H1 (cell line): ENCODE data around the gene SCAPER. TPM values are rescaled to one million over a fixed set of nuclear protein-coding genes. Genes with fewer than 3 reads are reported as not detected.

Experiments
- CTCF ChIA-PET: fragments of 300-600 bp; sonication (Branson Sonifier 250); formaldehyde crosslinking; loops from one replicate; lab custom pipeline; 2021; ENCODE audit not compliant: partially characterized antibody; lab: Charles Lee
- POLR2A ChIA-PET: fragments of 300-600 bp; sonication (Branson Sonifier 250); formaldehyde crosslinking; loops from one replicate; lab custom pipeline; 2021; ENCODE audit warnings: inconsistent platforms; ENCODE audit not compliant: partially characterized antibody; lab: Charles Lee
- DNase-seq, 2 experiments: peaks; one replicate each; pipeline versions ENCODE4 v3.0.0 to v3.0.0-alpha.2; 2010 to 2022; ENCODE audit warnings: low spot score in 2 of 2, low read depth in 1 of 2, mixed read lengths in 1 of 2
- FAIRE-seq: peaks from 2 replicates; lab custom pipeline; 2011; peaks lifted over from hg19 to GRCh38; lab: Jason Lieb, UNC
- H2AFZ ChIP-seq: 2 replicates; pipeline ENCODE4 v1.8.1; 2012; ENCODE audit warnings: low read length, inconsistent platforms
- H2AK5ac ChIP-seq: 2 replicates; pipeline ENCODE4 v1.6.1; 2013; ENCODE audit warnings: low read depth, low read length
- H2BK120ac ChIP-seq: replicated peaks from 2 replicates; pipeline ENCODE3; 2013; ENCODE audit warnings: low read depth, low read length, inconsistent platforms
- H2BK12ac ChIP-seq: 2 replicates; pipeline ENCODE4 v1.6.1; 2013; ENCODE audit warnings: low read depth, low read length
- H2BK15ac ChIP-seq: 2 replicates; pipeline ENCODE4 v1.6.1; 2013; ENCODE audit warnings: low read length
- H2BK20ac ChIP-seq: 2 replicates; pipeline ENCODE4 v1.6.1; 2013; ENCODE audit warnings: low read length
- H2BK5ac ChIP-seq: 2 replicates; pipeline ENCODE4 v1.6.1; 2013; ENCODE audit warnings: low read depth, low read length
- H3K14ac ChIP-seq: 2 replicates; pipeline ENCODE4 v1.6.1; 2013; ENCODE audit warnings: inconsistent platforms; ENCODE audit not compliant: insufficient read length
- H3K18ac ChIP-seq: 2 replicates; pipeline ENCODE4 v1.6.1; 2013; ENCODE audit warnings: low read length; ENCODE audit errors: extremely low read depth
- H3K23ac ChIP-seq: 2 replicates; pipeline ENCODE4 v1.6.1; 2013; ENCODE audit warnings: inconsistent platforms; ENCODE audit not compliant: insufficient read length
- H3K23me2 ChIP-seq: 2 replicates; pipeline ENCODE4 v1.6.1; 2013; ENCODE audit warnings: low read depth, low read length
- H3K27ac ChIP-seq: 2 replicates; pipeline ENCODE4 v1.6.1; 2011; ENCODE audit warnings: low read depth, low read length, inconsistent platforms
- H3K27me3 ChIP-seq, 4 experiments: replicated peaks in 1 of 4; 1 replicate in 1 of 4; 2 replicates in 3 of 4; pipeline versions ENCODE4 v1.6.1 to v1.8.1; 2011 to 2013; ENCODE audit warnings: low read length in 3 of 4, mild to moderate bottlenecking in 3 of 4, inconsistent platforms in 2 of 4, mixed read lengths in 2 of 4, moderate library complexity in 1 of 4; ENCODE audit not compliant: control insufficient read depth in 3 of 4, insufficient read depth in 3 of 4; ENCODE audit errors: extremely low read depth in 1 of 4
- H3K36me3 ChIP-seq, 4 experiments: 2 replicates each; pipeline versions ENCODE4 v1.6.1 to v1.8.1; 2011 to 2013; ENCODE audit warnings: mild to moderate bottlenecking in 4 of 4, low read length in 3 of 4, moderate library complexity in 2 of 4, control low read depth in 1 of 4, inconsistent platforms in 1 of 4; ENCODE audit not compliant: insufficient read depth in 4 of 4, control insufficient read depth in 2 of 4
- H3K4ac ChIP-seq: replicated peaks from 2 replicates; pipeline ENCODE3; 2013; ENCODE audit warnings: low read length, low read depth, mixed read lengths, inconsistent platforms; ENCODE audit not compliant: insufficient read length
- H3K4me1 ChIP-seq, 4 experiments: replicated peaks in 1 of 4; 1 replicate in 1 of 4; 2 replicates in 3 of 4; pipeline versions ENCODE4 v1.6.1 to v1.8.1; 2011 to 2013; ENCODE audit warnings: low read length in 3 of 4, inconsistent platforms in 2 of 4, mixed read lengths in 1 of 4; ENCODE audit not compliant: insufficient read depth in 4 of 4, control insufficient read depth in 3 of 4
- H3K4me2 ChIP-seq, 2 experiments: 2 replicates each; pipeline versions ENCODE4 v1.6.1 to v1.8.1; 2011 to 2013; ENCODE audit warnings: low read depth in 2 of 2, low read length in 2 of 2, control low read depth in 1 of 2, inconsistent platforms in 1 of 2, mild to moderate bottlenecking in 1 of 2; ENCODE audit not compliant: insufficient read depth in 1 of 2
- H3K4me3 ChIP-seq, 4 experiments: fragments of 200-600, 300-600 bp in 1 of 4; sonication (generic), shearing (Covaris generic), sonication (Bioruptor Twin) in 1 of 4; 2 replicates each; pipeline versions ENCODE4 v1.5.1 to v1.8.1; 2011 to 2016; ENCODE audit warnings: low read length in 4 of 4, low read depth in 3 of 4, control low read depth in 2 of 4, inconsistent platforms in 2 of 4, mild to moderate bottlenecking in 2 of 4, mixed read lengths in 1 of 4, moderate library complexity in 1 of 4; ENCODE audit not compliant: insufficient read depth in 2 of 4; ENCODE audit errors: extremely low read depth in 1 of 4
- H3K56ac ChIP-seq: replicated peaks from 2 replicates; pipeline ENCODE3; 2013; ENCODE audit warnings: low read depth, mild to moderate bottlenecking, mixed read lengths, low read length, inconsistent platforms; ENCODE audit not compliant: insufficient read length
- H3K79me1 ChIP-seq: 2 replicates; pipeline ENCODE4 v1.6.1; 2013; ENCODE audit warnings: low read depth, low read length, control low read depth
- H3K79me2 ChIP-seq, 2 experiments: 2 replicates each; pipeline versions ENCODE4 v1.6.1 to v1.8.1; 2012 to 2013; ENCODE audit warnings: low read length in 2 of 2, mild to moderate bottlenecking in 2 of 2, inconsistent platforms in 1 of 2; ENCODE audit not compliant: insufficient read depth in 2 of 2, control insufficient read depth in 1 of 2
- H3K9ac ChIP-seq, 4 experiments: replicated peaks in 1 of 4; 1 replicate in 1 of 4; 2 replicates in 3 of 4; pipeline versions ENCODE4 v1.6.1 to v1.8.1; 2011 to 2013; ENCODE audit warnings: low read depth in 3 of 4, low read length in 3 of 4, control low read depth in 2 of 4, mild to moderate bottlenecking in 2 of 4, moderate library complexity in 2 of 4, inconsistent platforms in 1 of 4; ENCODE audit errors: extremely low read depth in 1 of 4
- H3K9me3 ChIP-seq, 2 experiments: 2 replicates each; pipeline versions ENCODE4 v1.6.1 to v1.8.1; 2012 to 2013; ENCODE audit warnings: mild to moderate bottlenecking in 2 of 2, moderate library complexity in 2 of 2, control low read depth in 1 of 2, inconsistent platforms in 1 of 2, low read depth in 1 of 2, low read length in 1 of 2, mixed read lengths in 1 of 2; ENCODE audit not compliant: insufficient read depth in 2 of 2
- H4K20me1 ChIP-seq, 2 experiments: replicated peaks in 1 of 2; 2 replicates each; pipeline versions ENCODE3 to v1.8.1; 2011 to 2013; ENCODE audit warnings: inconsistent platforms in 2 of 2, low read length in 2 of 2, mild to moderate bottlenecking in 1 of 2; ENCODE audit not compliant: insufficient read depth in 2 of 2, control insufficient read depth in 1 of 2
- H4K5ac ChIP-seq: 2 replicates; pipeline ENCODE4 v1.6.1; 2013; ENCODE audit warnings: low read length, low read depth, mixed read lengths, inconsistent platforms; ENCODE audit not compliant: insufficient read length
- H4K8ac ChIP-seq: 2 replicates; pipeline ENCODE4 v1.8.0; 2013; ENCODE audit warnings: mild to moderate bottlenecking, moderate library complexity, low read length, inconsistent platforms; ENCODE audit not compliant: insufficient read depth; ENCODE audit errors: extremely low read depth
- H4K91ac ChIP-seq: replicated peaks from 2 replicates; pipeline ENCODE3; 2013; ENCODE audit warnings: low read length, mixed read lengths, inconsistent platforms; ENCODE audit not compliant: insufficient read length
- BCL11A ChIP-seq, 2 experiments: IDR thresholded peaks; one replicate each; pipeline ENCODE4 v1.6.1; 2011; ENCODE audit warnings: low read depth in 2 of 2, low read length in 2 of 2, mild to moderate bottlenecking in 2 of 2
- MAX ChIP-seq: IDR thresholded peaks from 2 replicates; pipeline ENCODE4 v1.6.1; 2012; ENCODE audit warnings: inconsistent platforms
- POU5F1 ChIP-seq: IDR thresholded peaks from 2 replicates; pipeline ENCODE4 v1.6.1; 2011; ENCODE audit warnings: low read depth, mild to moderate bottlenecking, low read length, moderate library complexity
- RAD21 ChIP-seq, 2 experiments: IDR thresholded peaks in 1 of 2; conservative IDR thresholded peaks in 1 of 2; 2 replicates each; pipeline ENCODE4 v1.6.1; 2011; ENCODE audit warnings: low read depth in 2 of 2, low read length in 2 of 2, improper control_type of control experiment in 1 of 2, inconsistent platforms in 1 of 2, mild to moderate bottlenecking in 1 of 2, moderate library complexity in 1 of 2
- SP2 ChIP-seq: IDR thresholded peaks from 2 replicates; pipeline ENCODE4 v1.6.1; 2012; ENCODE audit warnings: mild to moderate bottlenecking, low read length, inconsistent platforms
- WGBS, 2 experiments: shearing (Covaris generic) in 1 of 2; methylation state at CpG; one replicate each; pipeline versions ENCODE4 v1.1.6 to v1.1.7; 2013 to 2015; ENCODE audit warnings: low lambda C conversion rate in 2 of 2, mixed read lengths in 2 of 2, inconsistent platforms in 1 of 2, low coverage in 1 of 2, missing lambda C conversion rate in 1 of 2; ENCODE audit not compliant: insufficient replicate concordance in 2 of 2, insufficient coverage in 1 of 2, insufficient read length in 1 of 2; ENCODE audit errors: extremely low coverage in 1 of 2, missing lambda C conversion rate in 1 of 2; 5-methylcytosine and 5-hydroxymethylcytosine counted together
- polyA plus RNA-seq, 7 experiments: library from polyadenylated mRNA; depleted of rRNA in 3 of 7; stranded (reverse) in 5 of 7; unstranded in 2 of 7; fragments of >200 nt in 5 of 7; fragments of 200-250 nt in 2 of 7; gene quantifications; 1 replicate in 5 of 7; 2 replicates in 1 of 7; 4 replicates in 1 of 7; pipeline versions ENCODE4 v1.2.1 to v1.2.3, GENCODE V29; 2011 to 2013; ENCODE audit warnings: missing spikeins in 2 of 7, mixed read lengths in 2 of 7
- total RNA-seq: library from RNA; stranded (reverse); fragmentation: NEBNext Ultra II Directional; extraction: Animal tissue kit (Norgen Biotek cat#: 25700); gene quantifications from 2 replicates; pipeline ENCODE4 v1.2.1, GENCODE V29; 2021

SCAPER gene
- total and polyA plus RNA-seq, 2 of the 8 experiments (the other 6 are each of a cell fraction or from before 2014, with no cell fraction given) = 1.6 to 6.8 TPM

- Histone ChIP-seq H4K20me1 (no peaks in the 10 kb centered on the region), H2BK5ac (no peak overlapping the region), H3K23ac (no peak overlapping the region), H2BK12ac (no peak overlapping the region), H3K4me2 (no peak overlapping the region), H2BK120ac (no peak overlapping the region), H3K4me1 (no peaks in the 10 kb centered on the region), H3K27ac (no peak overlapping the region), H2AK5ac (no peak overlapping the region), H3K14ac (no peak overlapping the region), H2AFZ (no peak overlapping the region), H3K4me3 (no peak overlapping the region), H3K23me2 (no peaks in the 10 kb centered on the region), H2BK20ac (no peak overlapping the region), H3K56ac (no peak overlapping the region), H4K5ac (no peak overlapping the region), H3K9ac (no peak overlapping the region; a peak in 1 of 7 replicates), H3K18ac (no peak overlapping the region), H4K8ac (no peak overlapping the region), H3K9me3 (no peaks in the 10 kb centered on the region), H3K36me3 (no peaks in the 10 kb centered on the region), H3K79me1 (no peaks in the 10 kb centered on the region), H4K91ac (no peak overlapping the region), H2BK15ac (no peak overlapping the region), H3K27me3 (no peaks in the 10 kb centered on the region), H3K4ac (no peak overlapping the region), H3K79me2 (no peaks in the 10 kb centered on the region)
- FAIRE-seq (no peak), DNase-seq (no peak)
- POLR2A ChIA-PET = interaction anchor here (0.6 kb wide), 1 partner anchor 12 kb away, joined by 3 read pairs; no protein-coding TSS in a partner anchor
- CTCF ChIA-PET = interaction anchor here (0.6 kb wide), 1 partner anchor 560 kb away, joined by 3 read pairs; no protein-coding TSS in a partner anchor
- TF ChIP-seq RAD21 (IDR thresholded peaks at IDR 0.05 in 1 of 2, conservative IDR thresholded peaks at IDR 0.05 in 1 of 2; ENCODE audit: low read depth in 2 of 2, low read length in 2 of 2) (0 out of 4 replicates have a peak, but pooled peaks of 1 of the 2 experiments have one; percentile 6), MAX (no peak), POU5F1 (no peak), SP2 (no peak), BCL11A (IDR thresholded peaks at IDR 0.05; ENCODE audit: low read depth in 2 of 2, low read length in 2 of 2) (no peak)
- 93% methylated on average over 5 of the region's 7 CpGs; no CpG with 5 or more reads in 1 of the 2 experiments for WGBS, 2 experiments
Measured at GRCh38 chr15:76588811-76589747, 316.1 kb downstream of the SCAPER start.
